Hepatocyte (in vitro differentiated cells): ENCODE data around the gene ZFHX3.

Source experiments
- EZH2 ChIP-seq: fragments of 200-600 bp; sonication (generic); IDR thresholded peaks from 2 replicates; pipeline ENCODE4 v1.6.1; 2016; ENCODE audit warnings: antibody characterized with exemption, mild to moderate bottlenecking, borderline replicate concordance
- EZH2phosphoT487 ChIP-seq: fragments of 200-600 bp; sonication (generic); IDR thresholded peaks from one replicate; pipeline ENCODE4 v1.6.1; 2018; ENCODE audit warnings: antibody characterized with exemption, mild to moderate bottlenecking, low read depth, moderate library complexity; ENCODE audit not compliant: unreplicated experiment, severe bottlenecking
- TF ChIP-seq, protein P1 (sequence below): fragments of 200-600 bp; sonication (generic); IDR thresholded peaks from 2 replicates; pipeline ENCODE4 v1.5.1; 2016; ENCODE audit warnings: antibody characterized with exemption, mild to moderate bottlenecking; ENCODE audit not compliant: poor library complexity

DNA sequence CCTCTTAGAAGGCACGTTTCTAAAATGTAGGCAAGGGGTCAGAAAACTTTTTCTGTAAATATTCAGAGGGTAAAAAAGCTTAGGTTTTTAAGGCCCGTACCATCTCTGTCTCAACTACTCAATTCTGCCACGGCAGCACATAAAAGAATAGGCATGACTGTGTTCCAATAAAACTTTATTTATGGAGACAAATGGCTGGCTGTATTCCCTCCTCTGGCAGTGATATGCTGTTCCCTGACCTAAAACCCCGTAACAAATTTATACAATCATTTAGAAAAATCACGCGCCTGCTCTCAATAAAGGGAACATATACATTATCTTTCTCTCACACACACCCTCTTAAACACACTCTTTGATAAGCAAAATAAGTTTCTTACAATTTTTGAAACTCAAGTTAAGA lies 138.7 kb downstream of the ZFHX3 start:
- TF ChIP-seq, protein P1, sequence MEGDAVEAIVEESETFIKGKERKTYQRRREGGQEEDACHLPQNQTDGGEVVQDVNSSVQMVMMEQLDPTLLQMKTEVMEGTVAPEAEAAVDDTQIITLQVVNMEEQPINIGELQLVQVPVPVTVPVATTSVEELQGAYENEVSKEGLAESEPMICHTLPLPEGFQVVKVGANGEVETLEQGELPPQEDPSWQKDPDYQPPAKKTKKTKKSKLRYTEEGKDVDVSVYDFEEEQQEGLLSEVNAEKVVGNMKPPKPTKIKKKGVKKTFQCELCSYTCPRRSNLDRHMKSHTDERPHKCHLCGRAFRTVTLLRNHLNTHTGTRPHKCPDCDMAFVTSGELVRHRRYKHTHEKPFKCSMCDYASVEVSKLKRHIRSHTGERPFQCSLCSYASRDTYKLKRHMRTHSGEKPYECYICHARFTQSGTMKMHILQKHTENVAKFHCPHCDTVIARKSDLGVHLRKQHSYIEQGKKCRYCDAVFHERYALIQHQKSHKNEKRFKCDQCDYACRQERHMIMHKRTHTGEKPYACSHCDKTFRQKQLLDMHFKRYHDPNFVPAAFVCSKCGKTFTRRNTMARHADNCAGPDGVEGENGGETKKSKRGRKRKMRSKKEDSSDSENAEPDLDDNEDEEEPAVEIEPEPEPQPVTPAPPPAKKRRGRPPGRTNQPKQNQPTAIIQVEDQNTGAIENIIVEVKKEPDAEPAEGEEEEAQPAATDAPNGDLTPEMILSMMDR: no peak
- TF ChIP-seq EZH2phosphoT487 (no peak), EZH2 (no peak)
